ENCODE measurements around the gene COL6A2.
"Not testable (repeated sequence)": the region's sequence is repeated elsewhere in the genome, so short reads cannot be mapped to it uniquely, and the experiment has no call there.

The COL6A2 gene

DNA sequence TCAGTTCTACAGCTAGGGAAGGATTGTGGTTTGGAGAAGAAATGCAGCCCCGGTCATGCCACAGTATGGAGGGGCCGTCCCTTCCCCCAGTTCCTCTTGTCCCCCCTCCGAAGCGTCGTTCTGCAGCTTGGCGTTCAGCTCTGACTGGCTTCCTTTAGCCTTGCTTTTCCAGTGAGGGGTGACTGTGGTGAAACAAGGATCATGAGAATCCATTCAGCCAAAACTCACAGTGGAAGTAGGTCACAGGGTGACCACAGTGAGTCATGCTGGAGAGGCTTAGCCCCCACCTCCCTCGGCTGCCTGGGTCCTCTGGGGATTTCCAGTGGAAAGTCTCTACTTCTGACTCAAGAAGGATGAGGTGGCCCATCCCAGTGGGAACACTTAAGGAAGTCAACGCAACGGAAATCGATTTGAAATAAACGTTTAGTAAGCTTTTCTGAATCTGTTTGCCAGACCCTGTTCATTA, 37.3 kb upstream of the COL6A2 start:
- no peak for DNase-seq (ENCODE audit: low read depth in 2 of 2)

DNA sequence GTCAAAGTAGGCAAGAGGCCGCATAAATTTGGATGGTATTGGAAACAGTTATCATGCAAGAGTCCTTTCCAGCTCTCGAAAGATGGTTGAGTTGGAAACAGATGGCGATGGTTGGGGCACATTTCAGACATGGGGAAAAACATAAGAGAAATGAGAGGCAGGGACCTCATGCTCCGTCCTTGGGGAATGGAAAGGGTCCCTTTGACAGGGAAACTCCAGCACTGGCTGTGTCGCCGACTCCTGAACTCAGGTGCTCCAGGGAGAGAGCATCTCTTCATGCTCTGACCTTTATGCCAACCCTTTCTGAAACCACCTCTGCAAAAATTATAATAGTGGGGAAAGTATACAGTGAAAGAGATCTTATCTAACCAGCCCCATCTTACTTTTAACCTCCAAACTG, 36.8 kb upstream of the COL6A2 start:
- no peak for DNase-seq (ENCODE audit: low read depth in 2 of 2)

- DNase-seq (ENCODE audit: low read depth in 2 of 2), result no peak
Observed at GRCh38 chr21:46061518-46061917, 36.4 kb upstream of the COL6A2 start.

DNA sequence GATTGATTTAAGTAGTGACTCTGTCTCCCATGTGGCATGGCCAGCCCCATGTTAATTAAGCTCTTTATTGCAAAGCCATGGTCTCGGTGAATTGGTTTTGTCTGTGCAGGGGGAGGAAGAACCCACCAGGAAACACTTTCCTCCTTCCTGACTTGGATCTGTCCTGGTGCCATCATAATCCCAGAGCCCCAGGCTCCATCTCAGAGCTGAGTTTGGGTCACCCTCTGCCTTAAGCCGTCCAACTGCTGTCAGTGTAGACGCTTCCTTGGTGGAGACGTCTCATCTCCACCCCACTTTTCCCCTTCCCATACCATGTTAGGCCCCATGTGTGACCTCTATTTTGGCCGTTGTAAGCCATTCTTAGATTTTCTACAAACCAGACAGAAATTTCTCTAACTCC, 36.0 kb upstream of the COL6A2 start:
- no peak for DNase-seq (ENCODE audit: low read depth in 2 of 2)

DNA sequence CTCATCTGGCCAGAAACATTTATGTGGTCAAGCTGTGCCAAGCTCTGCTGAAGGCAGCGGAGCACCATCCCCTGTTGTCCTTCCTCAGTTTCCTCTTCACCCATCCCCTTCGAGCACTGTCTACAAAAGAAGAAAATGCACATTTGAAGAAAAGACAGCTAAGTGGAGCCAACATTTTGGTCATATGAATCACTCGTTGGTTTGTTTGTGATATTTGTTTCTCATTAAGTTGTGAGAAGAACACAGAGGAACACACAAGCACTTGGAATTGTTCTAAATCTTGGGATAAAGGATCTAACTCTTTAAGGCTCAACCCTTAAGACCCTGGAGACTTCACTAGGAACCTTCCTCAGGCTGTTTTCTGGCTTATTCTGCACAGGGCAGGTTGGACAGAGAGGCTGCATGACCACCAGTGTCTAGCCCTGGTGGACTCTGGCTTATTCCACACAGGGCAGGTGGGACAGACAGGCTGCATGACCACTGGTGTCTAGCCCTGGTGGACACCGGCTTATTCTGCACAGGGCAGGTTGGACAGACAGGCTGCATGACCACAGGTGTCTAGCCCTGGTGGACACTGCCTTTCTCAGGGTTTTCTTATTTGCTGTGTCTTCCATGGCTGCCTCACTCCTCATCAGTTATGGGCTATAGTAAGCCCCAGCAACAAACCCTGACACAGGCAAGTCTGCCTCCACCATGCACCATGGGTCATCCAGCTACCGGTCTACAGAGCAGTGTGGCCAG, 35.3 kb upstream of the COL6A2 start:
- no peak for DNase-seq (ENCODE audit: low read depth in 2 of 2)

- DNase-seq (ENCODE audit: low read depth in 2 of 2), result no peak
Observed at GRCh38 chr21:46063227-46063626, 34.7 kb upstream of the COL6A2 start.

GRCh38 chr21:46063734-46064680, 33.9 kb upstream of the COL6A2 start:
- DNase-seq (ENCODE audit: low read depth in 2 of 2), result no peak

DNA sequence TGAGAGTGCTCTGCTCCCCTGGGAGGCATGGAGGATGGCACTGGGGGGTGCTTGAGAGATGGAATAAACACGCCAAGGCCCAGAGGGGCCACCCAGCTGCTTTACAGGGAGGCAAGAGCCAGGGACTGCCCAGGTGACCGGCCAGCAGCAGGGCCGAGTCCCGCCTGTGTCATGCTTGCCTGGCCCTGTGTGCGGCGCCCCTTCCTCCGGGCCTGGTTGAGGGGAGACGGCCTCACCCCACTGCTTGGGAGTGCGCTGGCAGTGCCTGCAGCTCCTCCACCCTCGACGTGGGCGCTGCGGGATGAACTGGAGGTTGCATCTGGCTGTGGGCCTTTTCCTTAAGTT, 33.1 kb upstream of the COL6A2 start:
- no peak for DNase-seq (ENCODE audit: low read depth in 2 of 2)

- no peak for DNase-seq (ENCODE audit: low read depth in 2 of 2)
Observed at GRCh38 chr21:46065215-46065913, 32.5 kb upstream of the COL6A2 start.

GRCh38 chr21:46065914-46066551, 31.9 kb upstream of the COL6A2 start:
- no peak for DNase-seq (ENCODE audit: low read depth in 2 of 2)

DNA sequence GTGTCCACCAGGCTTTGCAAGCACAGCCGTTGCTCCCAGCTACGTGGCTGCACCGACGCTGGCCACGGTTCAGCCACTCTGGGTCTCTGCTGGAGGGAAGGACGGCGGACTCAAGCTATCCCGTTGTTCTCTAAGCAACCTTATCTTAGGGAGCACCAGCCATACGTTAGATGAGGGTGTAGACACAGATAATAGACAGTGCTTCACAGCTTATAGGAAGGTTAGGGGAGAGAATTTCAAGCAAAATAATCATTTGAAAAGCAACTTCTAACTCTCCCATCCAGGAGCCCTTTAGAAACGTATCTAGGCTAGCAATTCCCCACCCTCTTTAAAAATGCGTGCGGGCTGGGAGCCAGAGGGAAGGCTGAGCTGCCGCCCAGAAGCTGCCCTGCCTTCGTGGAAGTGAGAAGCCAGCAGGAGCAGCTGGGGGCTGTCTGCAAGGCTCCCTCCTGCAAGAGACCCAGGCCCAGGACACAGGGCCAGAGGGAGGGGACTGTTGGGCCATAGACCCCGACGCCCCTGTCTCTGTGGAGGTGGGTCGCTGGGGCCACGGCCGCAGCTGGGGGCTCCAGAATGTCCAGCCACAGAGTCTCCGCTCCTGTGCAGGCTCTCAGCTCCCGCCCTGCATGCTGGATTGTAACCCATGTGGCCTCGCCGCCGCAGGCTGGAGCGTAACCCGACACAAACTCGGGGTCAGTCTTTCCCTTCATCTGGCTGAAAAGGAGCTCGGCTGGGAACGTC, 31.2 kb upstream of the COL6A2 start:
- DNase-seq (ENCODE audit: low read depth in 2 of 2), result no peak

DNA sequence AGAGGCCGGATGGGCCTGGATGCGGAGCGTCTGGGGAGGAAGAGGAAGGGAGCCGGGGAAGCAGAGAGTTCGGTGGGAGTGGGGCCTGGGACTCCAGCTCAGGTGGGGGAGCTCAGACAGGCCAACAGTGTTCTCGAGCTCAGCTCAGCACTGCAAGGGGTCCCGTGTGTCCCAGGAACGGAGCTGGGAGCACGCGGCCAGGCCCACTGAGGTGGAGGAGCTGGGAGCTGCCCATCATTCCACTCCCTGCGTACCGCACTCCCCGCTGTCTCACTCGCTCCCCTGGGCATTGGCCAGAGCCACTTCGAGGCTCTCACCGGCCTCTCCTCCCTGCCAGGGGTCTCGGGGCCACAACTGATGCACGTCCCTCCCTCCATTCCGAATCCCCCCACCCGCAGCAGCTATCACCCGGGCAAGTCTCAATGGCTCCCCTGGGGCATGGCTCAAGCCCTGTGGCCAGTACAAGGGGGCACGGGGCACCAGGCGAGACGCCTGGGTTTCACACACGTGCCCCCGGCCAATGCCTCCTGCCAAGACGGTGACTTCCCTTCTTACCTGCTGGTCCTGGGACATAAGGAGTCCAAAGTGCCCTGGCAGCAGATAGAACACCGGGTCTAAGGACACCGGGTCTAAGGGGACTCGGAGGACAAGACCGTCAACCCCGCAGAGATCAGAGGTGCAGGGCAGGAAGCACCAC, 30.3 kb upstream of the COL6A2 start:
- no peak for DNase-seq (ENCODE audit: low read depth in 2 of 2)

DNA sequence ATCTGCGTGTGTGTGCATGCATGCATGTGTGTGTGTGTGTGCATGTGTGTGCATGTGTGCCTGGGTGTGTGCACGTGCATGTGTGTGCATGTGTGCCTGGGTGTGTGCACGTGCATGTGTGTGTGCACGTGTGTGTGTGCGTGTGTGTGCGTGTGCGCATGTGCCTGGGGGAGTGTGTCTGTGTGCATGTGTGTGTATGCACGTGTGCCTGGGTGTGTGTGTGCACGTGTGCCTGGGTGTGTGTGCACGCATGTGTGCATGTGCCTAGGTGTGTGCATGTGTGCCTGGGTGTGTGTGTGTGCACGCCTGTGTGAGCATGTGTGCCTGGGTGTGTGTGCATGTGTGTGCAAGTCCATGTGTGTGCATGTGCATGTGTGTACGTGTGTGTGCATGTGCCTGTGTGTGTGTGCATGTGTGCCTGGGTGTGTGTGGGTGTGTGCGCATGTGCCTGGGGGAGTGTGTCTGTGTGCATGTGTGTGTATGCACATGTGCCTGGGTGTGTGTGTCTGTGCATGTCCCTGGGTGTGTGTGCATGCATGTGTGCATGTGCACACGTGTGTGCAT, 29.3 kb upstream of the COL6A2 start:
- DNase-seq (ENCODE audit: low read depth in 2 of 2), result no peak

GRCh38 chr21:46069166-46069565, 28.7 kb upstream of the COL6A2 start:
- DNase-seq (ENCODE audit: low read depth in 2 of 2), result no peak

GRCh38 chr21:46069719-46070279, 28.1 kb upstream of the COL6A2 start:
- no peak for DNase-seq (ENCODE audit: low read depth in 2 of 2)

DNA sequence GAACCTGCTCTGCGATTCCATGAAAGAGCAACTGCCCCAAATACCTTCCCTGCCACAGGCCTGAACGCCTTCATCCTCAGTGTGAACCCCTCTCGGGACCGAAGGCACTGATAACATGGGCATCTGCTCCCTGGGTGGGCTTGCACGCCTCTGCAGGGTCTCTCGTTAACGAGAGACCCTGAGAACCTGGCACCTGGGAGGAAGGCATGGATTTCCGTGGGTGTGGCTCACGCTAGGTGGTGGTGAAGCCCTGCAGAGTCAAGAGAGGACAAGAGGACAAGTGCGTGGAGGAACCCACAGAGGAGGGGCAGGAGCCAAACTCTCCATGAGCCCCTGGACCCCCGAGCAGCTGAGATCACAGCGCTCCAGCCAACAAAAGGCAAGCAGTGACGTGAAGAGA, 26.8 kb upstream of the COL6A2 start:
- DNase-seq (ENCODE audit: low read depth in 2 of 2), result no peak

GRCh38 chr21:46076724-46077123, 21.2 kb upstream of the COL6A2 start:
- DNase-seq (ENCODE audit: low read depth in 2 of 2), result not testable (repeated sequence)

DNA sequence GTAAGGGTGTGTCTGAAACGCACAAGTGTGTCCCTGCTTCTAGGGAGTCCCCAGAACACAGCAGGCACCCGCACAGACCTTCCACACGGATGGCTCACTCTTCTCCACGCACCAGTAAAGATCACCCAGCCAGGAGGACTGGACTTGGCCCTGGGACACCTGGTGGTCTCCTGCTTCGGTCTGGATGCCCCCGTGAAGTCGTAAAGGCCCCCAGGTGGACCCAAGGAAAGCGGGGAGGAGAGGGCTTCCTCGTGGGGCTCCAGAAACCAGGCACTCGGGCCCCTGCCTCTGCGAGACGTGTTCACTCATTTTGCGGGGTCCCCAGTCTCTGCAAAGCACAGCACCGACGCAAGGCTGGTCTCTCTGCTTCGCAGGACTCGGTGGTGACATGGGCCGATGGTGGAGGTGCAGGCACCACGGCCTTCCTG, 20.2 kb upstream of the COL6A2 start:
- no peak for DNase-seq (ENCODE audit: low read depth in 2 of 2)

GRCh38 chr21:46078322-46078977, 19.5 kb upstream of the COL6A2 start:
- no peak for DNase-seq (ENCODE audit: low read depth in 2 of 2)

Data from activated CD8-positive, alpha-beta memory T cell treated with anti-CD3 and anti-CD28 coated beads for 4 hours (primary cell).